Liver (tissue), 3 donors: ENCODE results near the gene DCUN1D3.

Experiments
- CTCF ChIP-seq: fragments of 150-350 bp; IDR thresholded peaks from 2 replicates; pipeline ENCODE4 v1.5.1; 2017; ENCODE audit warnings: improper control_type of control experiment, low read depth, low read length; ENCODE audit not compliant: missing input control
- GABPA ChIP-seq, 2 donors: IDR thresholded peaks in 1 of 2; conservative IDR thresholded peaks in 1 of 2; 2 replicates each; pipeline ENCODE4 v1.6.1; 2016; ENCODE audit warnings: antibody characterized with exemption in 2 of 2, mild to moderate bottlenecking in 1 of 2, moderate library complexity in 1 of 2
- REST ChIP-seq: IDR thresholded peaks from 2 replicates; pipeline ENCODE4 v1.6.1; 2016; ENCODE audit warnings: antibody characterized with exemption, mild to moderate bottlenecking
- RXRA ChIP-seq, 2 donors: IDR thresholded peaks; 2 replicates each; pipeline ENCODE4 v1.6.1; 2017 to 2018; ENCODE audit warnings: antibody characterized with exemption in 2 of 2, mild to moderate bottlenecking in 1 of 2
- YY1 ChIP-seq: IDR thresholded peaks from 2 replicates; pipeline ENCODE4 v1.6.1; 2016; ENCODE audit warnings: antibody characterized with exemption, mild to moderate bottlenecking
- TF ChIP-seq, protein P1 (sequence below): IDR thresholded peaks from 2 replicates; pipeline ENCODE4 v1.6.1; 2016; ENCODE audit warnings: antibody characterized with exemption
- donor health status: healthy.
- donor health status: healthy.

DNA sequence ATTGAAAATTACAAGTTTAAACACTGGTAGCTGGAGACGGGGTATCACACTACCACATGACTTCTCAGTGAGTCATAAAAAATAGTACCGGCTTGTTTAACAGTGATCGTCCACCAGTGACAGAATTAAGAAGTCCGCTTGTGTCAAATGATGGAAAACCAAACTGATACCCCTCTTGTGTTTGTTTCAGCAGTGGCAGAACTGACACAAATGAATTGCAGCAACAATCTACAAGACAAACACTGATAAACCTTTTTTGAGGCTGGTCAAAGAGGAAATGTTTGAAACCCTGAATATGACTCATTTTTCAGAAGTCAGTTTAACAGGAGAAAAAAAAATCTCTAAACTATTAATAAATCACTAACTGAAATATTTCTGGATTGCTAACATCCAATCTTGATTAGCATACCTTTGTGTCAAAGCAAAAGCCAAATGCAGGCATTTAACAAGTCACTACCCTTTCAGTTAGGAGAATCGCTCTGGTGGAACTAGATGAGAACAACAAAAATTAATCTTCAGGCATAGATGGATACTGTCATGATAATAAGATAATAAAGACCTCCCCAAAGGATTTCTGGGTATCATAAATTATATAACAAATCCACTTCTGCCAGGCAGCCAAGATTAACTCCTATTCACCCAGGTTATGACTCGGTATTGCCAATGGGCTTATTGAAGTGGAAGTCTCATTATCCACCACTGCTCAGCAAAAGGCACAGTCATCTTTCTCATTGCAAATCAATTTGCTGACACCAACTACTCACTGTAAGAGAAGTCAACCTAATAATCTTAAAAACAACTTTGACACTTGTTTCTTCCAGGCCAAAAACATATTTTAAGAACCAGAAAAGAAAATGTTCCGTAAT lies 20.8 kb downstream of the DCUN1D3 start:
- no peak for TF ChIP-seq GABPA (IDR thresholded peaks at IDR 0.05 in 1 of 2, conservative IDR thresholded peaks at IDR 0.05 in 1 of 2)
- TF ChIP-seq CTCF, result no peak
- TF ChIP-seq REST, result no peak
- no peak for TF ChIP-seq RXRA (IDR thresholded peaks at IDR 0.05)
- TF ChIP-seq, protein P1, sequence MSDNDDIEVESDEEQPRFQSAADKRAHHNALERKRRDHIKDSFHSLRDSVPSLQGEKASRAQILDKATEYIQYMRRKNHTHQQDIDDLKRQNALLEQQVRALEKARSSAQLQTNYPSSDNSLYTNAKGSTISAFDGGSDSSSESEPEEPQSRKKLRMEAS, result no peak
- TF ChIP-seq YY1, result no peak
